ENCODE measurements around the gene KATNB1.

The KATNB1 gene

GRCh38 chr16:57735755-57736418 lies at the start of gene KATNB1:
TSS of gene KATNB1 (plus strand) at chr16:57735770. CDS start at chr16:57737244, 1,474 bp downstream.
- DNase-seq (ENCODE audit: low read depth in 2 of 2) = no peak

GRCh38 chr16:57686577-57686976 lies 49.0 kb upstream of the KATNB1 start:
- DNase-seq (ENCODE audit: low read depth in 2 of 2) = no peak

GRCh38 chr16:57687363-57687929 lies 48.1 kb upstream of the KATNB1 start:
- DNase-seq (ENCODE audit: low read depth in 2 of 2) = no peak

GRCh38 chr16:57688487-57688986 lies 47.0 kb upstream of the KATNB1 start:
- DNase-seq (ENCODE audit: low read depth in 2 of 2) = no peak

- DNase-seq (ENCODE audit: low read depth in 2 of 2) = no peak
Measured at GRCh38 chr16:57688987-57689761, 46.4 kb upstream of the KATNB1 start.

- no peak for DNase-seq (ENCODE audit: low read depth in 2 of 2)
Measured at GRCh38 chr16:57689762-57690558, 45.6 kb upstream of the KATNB1 start.

- no peak for DNase-seq (ENCODE audit: low read depth in 2 of 2)
Measured at GRCh38 chr16:57690782-57691471, 44.6 kb upstream of the KATNB1 start.

- DNase-seq (ENCODE audit: low read depth in 2 of 2) = no peak
Measured at GRCh38 chr16:57692636-57693035, 42.9 kb upstream of the KATNB1 start.

- DNase-seq (ENCODE audit: low read depth in 2 of 2) = no peak
Measured at GRCh38 chr16:57693550-57693949, 42.0 kb upstream of the KATNB1 start.

- no peak for DNase-seq (ENCODE audit: low read depth in 2 of 2)
Measured at GRCh38 chr16:57694231-57694724, 41.3 kb upstream of the KATNB1 start.

- no peak for DNase-seq (ENCODE audit: low read depth in 2 of 2)
Measured at GRCh38 chr16:57694725-57695679, 40.6 kb upstream of the KATNB1 start, which contains the start of gene DRC7. TSS of gene DRC7 (plus strand) at chr16:57694806. CDS start at chr16:57697950, 3,144 bp downstream.

- no peak for DNase-seq (ENCODE audit: low read depth in 2 of 2)
Measured at GRCh38 chr16:57695680-57696069, 39.9 kb upstream of the KATNB1 start.

- no peak for DNase-seq (ENCODE audit: low read depth in 2 of 2)
Measured at GRCh38 chr16:57696240-57696639, 39.3 kb upstream of the KATNB1 start.

- no peak for DNase-seq (ENCODE audit: low read depth in 2 of 2)
Measured at GRCh38 chr16:57697896-57698537, 37.6 kb upstream of the KATNB1 start.

GRCh38 chr16:57698812-57699405 lies 36.7 kb upstream of the KATNB1 start:
- no peak for DNase-seq (ENCODE audit: low read depth in 2 of 2)

GRCh38 chr16:57699481-57699880 lies 36.1 kb upstream of the KATNB1 start:
- no peak for DNase-seq (ENCODE audit: low read depth in 2 of 2)

- DNase-seq (ENCODE audit: low read depth in 2 of 2) = no peak
Measured at GRCh38 chr16:57699899-57700298, 35.7 kb upstream of the KATNB1 start.

- no peak for DNase-seq (ENCODE audit: low read depth in 2 of 2)
Measured at GRCh38 chr16:57700781-57701551, 34.6 kb upstream of the KATNB1 start.

All from stimulated activated CD4-positive, alpha-beta T cell treated with anti-CD3 and anti-CD28 coated beads, Interleukin-12 subunit alpha, Interleukin-12 subunit beta, amount 100 ng/mL, for 24 hours (primary cell).